Mesendoderm (in vitro differentiated cells): Measurements from ENCODE around the gene ERP44.
"Not testable (repeated sequence)": the region's sequence is repeated elsewhere in the genome, so short reads cannot be mapped to it uniquely, and the experiment has no call there.

Experiments used
- DNase-seq: peaks from one replicate; pipeline ENCODE4 v3.0.0; 2013
- H2AK5ac ChIP-seq: 2 replicates; pipeline ENCODE4 v1.6.1; 2013; ENCODE audit warnings: low read length, inconsistent platforms
- H2BK120ac ChIP-seq: 2 replicates; pipeline ENCODE4 v1.6.1; 2013; ENCODE audit warnings: low read depth, mild to moderate bottlenecking, low read length, moderate library complexity, mixed read lengths
- H2BK15ac ChIP-seq: replicated peaks from 2 replicates; pipeline ENCODE4 v1.6.1; 2013; ENCODE audit warnings: low read depth, mild to moderate bottlenecking, moderate library complexity
- H2BK5ac ChIP-seq: 2 replicates; pipeline ENCODE4 v1.6.1; 2013; ENCODE audit warnings: low read length, inconsistent platforms
- H3K18ac ChIP-seq: 2 replicates; pipeline ENCODE4 v1.6.1; 2013; ENCODE audit warnings: mild to moderate bottlenecking, low read length, mixed read lengths
- H3K23ac ChIP-seq: one replicate; pipeline ENCODE4 v1.6.1; 2013; ENCODE audit warnings: low read length
- H3K27ac ChIP-seq: 2 replicates; pipeline ENCODE4 v1.5.1; 2013; ENCODE audit warnings: low read depth, mild to moderate bottlenecking, inconsistent platforms, low read length, moderate library complexity
- H3K27me3 ChIP-seq: 2 replicates; pipeline ENCODE4 v1.6.1; 2013; ENCODE audit warnings: low read length, control low read depth, mild to moderate bottlenecking, inconsistent platforms; ENCODE audit not compliant: insufficient read depth, poor library complexity
- H3K36me3 ChIP-seq: 2 replicates; pipeline ENCODE4 v1.6.1; 2013; ENCODE audit warnings: low read length, inconsistent platforms; ENCODE audit not compliant: control insufficient read depth, insufficient read depth
- H3K4ac ChIP-seq: one replicate; pipeline ENCODE4 v1.6.1; 2013; ENCODE audit warnings: low read depth, mild to moderate bottlenecking, low read length, moderate library complexity
- H3K4me1 ChIP-seq: 2 replicates; pipeline ENCODE4 v1.6.1; 2013; ENCODE audit warnings: low read depth, low read length, inconsistent platforms; ENCODE audit not compliant: control insufficient read depth
- H3K4me2 ChIP-seq: 2 replicates; pipeline ENCODE4 v1.6.1; 2013; ENCODE audit warnings: low read length
- H3K4me3 ChIP-seq: 2 replicates; pipeline ENCODE4 v1.5.1; 2013; ENCODE audit warnings: mild to moderate bottlenecking, low read length
- H3K56ac ChIP-seq: one replicate; pipeline ENCODE4 v1.6.1; 2013; ENCODE audit warnings: low read length
- H3K79me1 ChIP-seq: 2 replicates; pipeline ENCODE4 v1.6.1; 2013; ENCODE audit warnings: low read length, inconsistent platforms
- H3K79me2 ChIP-seq: 2 replicates; pipeline ENCODE4 v1.6.1; 2013; ENCODE audit warnings: mild to moderate bottlenecking, low read length; ENCODE audit not compliant: control insufficient read depth, insufficient read depth
- H3K9ac ChIP-seq: 2 replicates; pipeline ENCODE4 v1.6.1; 2013; ENCODE audit warnings: low read length, inconsistent platforms
- H4K5ac ChIP-seq: one replicate; pipeline ENCODE4 v1.6.1; 2013; ENCODE audit warnings: low read length
- H4K8ac ChIP-seq: one replicate; pipeline ENCODE4 v1.6.1; 2013; ENCODE audit warnings: low read depth, mild to moderate bottlenecking, control low read depth, low read length, moderate library complexity
- WGBS: extraction: QIAGEN DNeasy Blood & Tissue Kit; methylation state at CpG from one replicate; pipeline ENCODE4 v1.1.7; 2013; ENCODE audit warnings: low lambda C conversion rate, missing lambda C conversion rate; ENCODE audit not compliant: insufficient coverage; ENCODE audit errors: extremely low coverage; 5-methylcytosine and 5-hydroxymethylcytosine counted together

Gene ERP44

DNA sequence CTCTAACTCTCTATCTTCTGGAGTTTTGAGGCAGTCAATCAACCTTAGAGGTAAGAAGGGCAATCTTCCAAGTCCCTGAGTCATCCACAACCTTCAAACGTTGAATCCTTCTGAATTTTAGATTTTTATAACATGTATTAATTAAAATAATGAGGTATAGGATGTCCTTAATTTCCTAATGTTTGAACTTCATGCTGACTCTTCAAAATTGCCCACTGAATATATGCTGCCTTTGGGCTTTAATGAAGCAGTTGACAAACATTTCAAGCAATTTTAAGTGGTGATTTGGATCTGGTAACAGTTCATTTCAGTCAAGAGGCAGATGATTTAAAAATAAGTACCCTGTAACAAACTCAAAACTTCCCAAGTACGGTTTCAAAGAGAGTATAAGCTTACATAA is 26.0 kb downstream of the ERP44 start:
- H4K5ac ChIP-seq = no peak overlapping the region
- H2BK120ac ChIP-seq = no peak overlapping the region
- H3K56ac ChIP-seq = no peak overlapping the region
- H3K4me1 ChIP-seq = no peaks in the 10 kb centered on the region
- H3K4ac ChIP-seq = no peak overlapping the region
- no peak for DNase-seq
- no peak overlapping the region for H3K9ac ChIP-seq
- H2BK15ac ChIP-seq = no peak overlapping the region
- no peak overlapping the region for H2BK5ac ChIP-seq
- no peak overlapping the region for H3K27ac ChIP-seq
- H3K27me3 ChIP-seq = no peaks in the 10 kb centered on the region
- H3K4me3 ChIP-seq = no peak overlapping the region
- H3K23ac ChIP-seq = no peak overlapping the region
- H4K8ac ChIP-seq = no peak overlapping the region
- no CpG with 5 or more reads among the region's 2 CpGs for WGBS
- no peak overlapping the region for H3K18ac ChIP-seq
- H3K79me1 ChIP-seq = peaks cover 6% of the 10 kb centered on the region
- H3K36me3 ChIP-seq = no peaks in the 10 kb centered on the region
- no peaks in the 10 kb centered on the region for H3K79me2 ChIP-seq
- no peak overlapping the region for H3K4me2 ChIP-seq
- no peak overlapping the region for H2AK5ac ChIP-seq

DNA sequence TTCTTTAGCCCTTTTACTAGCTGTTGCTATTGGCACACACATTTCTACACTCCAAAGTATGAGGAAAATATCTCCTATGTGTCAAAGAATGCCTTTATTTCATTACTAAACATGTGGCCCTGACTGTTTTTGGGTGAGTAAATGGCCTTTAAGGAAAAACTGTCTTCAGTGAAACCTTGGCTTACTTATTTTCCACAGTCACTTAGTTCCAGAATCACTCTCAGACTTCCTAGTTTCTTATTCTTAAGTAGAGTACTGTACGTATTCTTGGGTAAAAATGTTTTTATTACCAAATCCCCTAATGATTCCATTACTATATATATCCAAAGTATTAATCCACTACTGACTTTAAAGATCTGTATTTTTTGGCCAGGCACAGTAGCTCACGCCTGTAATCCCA is 27.5 kb downstream of the ERP44 start:
- H3K27me3 ChIP-seq = no peaks in the 10 kb centered on the region
- no peak overlapping the region for H4K5ac ChIP-seq
- H2BK5ac ChIP-seq = no peak overlapping the region
- no peaks in the 10 kb centered on the region for H3K36me3 ChIP-seq
- no peak overlapping the region for H2BK120ac ChIP-seq
- no peak overlapping the region for H3K9ac ChIP-seq
- H3K23ac ChIP-seq = no peak overlapping the region
- WGBS = no CpG with 5 or more reads among the region's 2 CpGs
- no peak overlapping the region for H4K8ac ChIP-seq
- H3K56ac ChIP-seq = no peak overlapping the region
- no peaks in the 10 kb centered on the region for H3K4me1 ChIP-seq
- no peaks in the 10 kb centered on the region for H3K79me2 ChIP-seq
- no peak overlapping the region for H3K4me2 ChIP-seq
- no peak overlapping the region for H3K4ac ChIP-seq
- no peak overlapping the region for H2BK15ac ChIP-seq
- no peak overlapping the region for H2AK5ac ChIP-seq
- no peak overlapping the region for H3K27ac ChIP-seq
- peaks cover 2% of the 10 kb centered on the region for H3K79me1 ChIP-seq
- no peak for DNase-seq
- no peak overlapping the region for H3K18ac ChIP-seq
- no peak overlapping the region for H3K4me3 ChIP-seq

DNA sequence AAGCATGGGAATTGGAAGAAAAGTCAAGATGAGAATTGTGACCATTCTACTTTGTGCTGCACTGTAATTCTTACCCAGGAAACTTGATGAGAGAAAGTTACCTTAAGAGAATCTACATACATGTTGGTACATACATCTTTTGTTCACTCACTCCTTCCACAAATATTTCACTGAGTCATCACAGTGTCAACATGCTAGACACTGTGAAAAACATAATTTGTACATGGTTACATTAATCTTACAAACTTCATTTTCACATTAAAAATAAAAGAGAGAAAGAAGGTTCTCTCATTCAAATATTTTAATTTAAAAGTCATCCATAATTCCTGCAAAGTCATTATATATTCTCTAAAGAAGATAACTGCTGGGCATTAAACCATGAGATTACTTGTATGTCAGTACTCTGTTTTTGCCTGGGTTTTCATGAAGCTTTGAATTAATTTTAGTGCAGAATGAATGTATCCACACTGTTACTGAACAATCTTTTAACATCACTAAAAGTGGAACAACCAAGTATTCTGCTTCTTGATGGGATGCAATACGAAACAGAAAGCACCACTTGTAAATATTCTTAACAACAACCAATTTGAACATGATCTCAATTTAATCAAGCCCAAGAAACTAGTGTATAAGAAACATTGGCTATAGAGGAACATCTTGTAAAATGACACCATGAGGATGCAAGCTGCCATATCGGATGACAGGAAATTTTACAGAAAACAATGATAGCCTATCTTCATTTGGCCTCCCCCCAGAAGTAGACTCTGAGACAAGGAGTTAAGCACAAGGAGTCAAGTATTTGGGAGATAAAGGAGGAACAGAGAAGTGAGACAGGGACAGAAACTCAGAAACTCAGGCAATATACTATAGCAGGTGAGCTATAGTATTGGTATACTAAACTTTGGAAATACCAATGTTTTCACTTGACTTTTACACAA is 28.4 kb downstream of the ERP44 start:
- no peaks in the 10 kb centered on the region for H3K36me3 ChIP-seq
- no peaks in the 10 kb centered on the region for H3K27me3 ChIP-seq
- H3K4me2 ChIP-seq = no peak overlapping the region
- H3K18ac ChIP-seq = no peak overlapping the region
- H3K4ac ChIP-seq = no peak overlapping the region
- H2AK5ac ChIP-seq = no peak overlapping the region
- H3K9ac ChIP-seq = no peak overlapping the region
- no peak overlapping the region for H2BK120ac ChIP-seq
- peak; percentile 26 for DNase-seq
- H3K56ac ChIP-seq = no peak overlapping the region
- H4K5ac ChIP-seq = no peak overlapping the region
- no peak overlapping the region for H3K4me3 ChIP-seq
- H3K23ac ChIP-seq = no peak overlapping the region
- no peak overlapping the region for H2BK15ac ChIP-seq
- no peak overlapping the region for H4K8ac ChIP-seq
- H3K4me1 ChIP-seq = no peaks in the 10 kb centered on the region
- H3K79me2 ChIP-seq = no peaks in the 10 kb centered on the region
- no peak overlapping the region for H2BK5ac ChIP-seq
- WGBS = no CpG with 5 or more reads among the region's 2 CpGs
- H3K27ac ChIP-seq = no peak overlapping the region
- peaks cover 2% of the 10 kb centered on the region for H3K79me1 ChIP-seq

DNA sequence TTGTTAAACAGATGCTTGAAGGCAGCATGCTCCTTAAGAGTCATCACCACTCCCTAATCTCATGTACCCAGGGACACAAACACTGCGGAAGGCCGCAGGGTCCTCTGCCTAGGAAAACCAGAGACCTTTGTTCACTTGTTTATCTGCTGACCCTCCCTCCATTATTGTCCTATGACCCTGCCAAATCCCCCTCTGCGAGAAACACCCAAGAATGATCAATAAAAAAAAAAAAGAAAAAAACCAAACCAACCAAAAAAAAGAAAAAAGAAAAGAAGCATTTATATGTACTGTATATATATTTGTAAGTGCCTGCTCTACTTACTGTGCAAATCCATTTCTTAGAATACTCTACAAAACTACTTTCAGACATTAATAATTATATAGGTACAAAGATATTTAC is 29.7 kb downstream of the ERP44 start:
- not testable (repeated sequence) for H3K4me2 ChIP-seq, H4K8ac ChIP-seq, H3K79me2 ChIP-seq, H2BK5ac ChIP-seq, H3K79me1 ChIP-seq, H3K36me3 ChIP-seq, H3K9ac ChIP-seq, H3K23ac ChIP-seq, H2AK5ac ChIP-seq, H3K27ac ChIP-seq, H2BK120ac ChIP-seq, DNase-seq, H3K56ac ChIP-seq, H4K5ac ChIP-seq, H3K4ac ChIP-seq, H2BK15ac ChIP-seq, H3K4me3 ChIP-seq, H3K27me3 ChIP-seq, H3K18ac ChIP-seq, H3K4me1 ChIP-seq
- no CpG with 5 or more reads among the region's 3 CpGs for WGBS

DNA sequence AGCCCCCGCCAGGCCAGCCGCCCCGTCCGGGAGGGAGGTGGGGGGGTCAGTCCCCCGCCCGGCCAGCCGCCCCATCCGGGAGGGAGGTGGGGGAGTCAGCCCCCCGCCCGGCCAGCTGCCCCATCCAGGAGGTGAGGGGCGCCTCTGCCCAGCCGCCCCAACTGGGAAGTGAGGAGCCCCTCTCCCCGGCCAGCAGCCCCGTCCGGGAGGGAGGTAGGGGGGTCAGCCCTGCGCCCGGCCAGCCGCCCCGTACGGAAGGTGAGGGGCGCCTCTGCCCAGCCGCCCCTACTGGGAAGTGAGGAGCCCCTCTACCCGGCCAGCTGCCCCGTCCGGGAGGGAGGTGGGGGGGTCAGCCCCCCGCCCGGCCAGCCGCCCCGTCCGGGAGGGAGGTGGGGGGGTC is 30.8 kb downstream of the ERP44 start:
- H3K4ac ChIP-seq, H3K4me2 ChIP-seq, H4K8ac ChIP-seq, H3K79me2 ChIP-seq, H3K36me3 ChIP-seq, H3K27ac ChIP-seq, H3K27me3 ChIP-seq, H3K4me3 ChIP-seq, H3K4me1 ChIP-seq, H3K23ac ChIP-seq, H3K18ac ChIP-seq, H2BK120ac ChIP-seq, H3K56ac ChIP-seq, H2AK5ac ChIP-seq, DNase-seq, H2BK15ac ChIP-seq, H2BK5ac ChIP-seq, H3K79me1 ChIP-seq, H4K5ac ChIP-seq, H3K9ac ChIP-seq: not testable (repeated sequence)
- no CpG with 5 or more reads among the region's 30 CpGs for WGBS

DNA sequence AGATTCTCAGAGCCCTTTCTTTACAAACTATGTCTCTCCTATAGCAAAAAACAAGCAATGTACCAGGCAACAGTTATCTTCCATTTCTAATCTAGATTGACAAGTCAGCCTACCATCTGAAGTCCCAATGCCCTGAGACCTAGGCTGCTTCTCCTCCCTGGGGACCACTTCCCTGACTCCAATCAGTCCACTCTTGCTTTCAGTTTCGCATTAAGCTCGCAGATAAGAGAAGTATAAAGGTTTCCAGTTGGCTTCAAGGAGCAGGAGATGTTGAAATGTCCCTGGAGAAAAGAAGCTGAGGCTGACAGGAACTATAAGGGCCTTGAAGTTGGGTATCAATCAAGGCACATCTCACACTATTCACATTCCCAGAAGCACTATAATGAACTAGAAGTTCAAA is 32.3 kb downstream of the ERP44 start:
- H3K56ac ChIP-seq = no peak overlapping the region
- H3K18ac ChIP-seq = no peak overlapping the region
- WGBS = no CpG with 5 or more reads among the region's 2 CpGs
- H3K9ac ChIP-seq = no peak overlapping the region
- H3K27ac ChIP-seq = no peak overlapping the region
- H3K23ac ChIP-seq = no peak overlapping the region
- no peak overlapping the region for H2BK5ac ChIP-seq
- H4K5ac ChIP-seq = no peak overlapping the region
- no peak overlapping the region for H3K4me2 ChIP-seq
- H3K27me3 ChIP-seq = no peaks in the 10 kb centered on the region
- no peaks in the 10 kb centered on the region for H3K79me2 ChIP-seq
- no peak overlapping the region for H3K4me3 ChIP-seq
- H3K36me3 ChIP-seq = no peaks in the 10 kb centered on the region
- H3K4ac ChIP-seq = no peak overlapping the region
- no peaks in the 10 kb centered on the region for H3K4me1 ChIP-seq
- no peak overlapping the region for H2BK15ac ChIP-seq
- no peak overlapping the region for H2BK120ac ChIP-seq
- no peak overlapping the region for H2AK5ac ChIP-seq
- no peak overlapping the region for H4K8ac ChIP-seq
- no peaks in the 10 kb centered on the region for H3K79me1 ChIP-seq
- DNase-seq = peak; percentile 12
